ENCODE data around the gene PDE11A.

DNA sequence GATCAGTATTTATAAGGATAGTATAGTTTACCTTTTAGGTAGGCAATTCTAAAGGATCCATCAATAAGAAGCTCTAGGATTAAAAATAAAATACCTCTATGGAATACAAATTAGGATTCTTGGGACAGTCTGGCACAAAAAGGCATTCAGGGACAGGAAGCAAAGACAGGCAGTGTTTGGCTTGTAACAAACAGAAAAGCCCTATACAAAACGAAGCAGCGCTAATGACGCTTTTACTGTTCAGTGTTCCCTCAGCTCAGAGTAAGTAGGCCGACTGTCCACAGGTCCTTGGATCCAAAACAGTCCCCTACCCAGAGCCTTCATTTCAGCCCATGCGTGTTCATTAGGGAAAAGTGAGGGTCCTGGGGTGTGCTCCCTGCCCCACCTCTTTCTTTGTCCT is 443.7 kb downstream of the PDE11A start:
- TF ChIP-seq EZH2phosphoT487 (conservative IDR thresholded peaks at IDR 0.05; ENCODE audit: low read length) = no peak
- TF ChIP-seq, protein P1, sequence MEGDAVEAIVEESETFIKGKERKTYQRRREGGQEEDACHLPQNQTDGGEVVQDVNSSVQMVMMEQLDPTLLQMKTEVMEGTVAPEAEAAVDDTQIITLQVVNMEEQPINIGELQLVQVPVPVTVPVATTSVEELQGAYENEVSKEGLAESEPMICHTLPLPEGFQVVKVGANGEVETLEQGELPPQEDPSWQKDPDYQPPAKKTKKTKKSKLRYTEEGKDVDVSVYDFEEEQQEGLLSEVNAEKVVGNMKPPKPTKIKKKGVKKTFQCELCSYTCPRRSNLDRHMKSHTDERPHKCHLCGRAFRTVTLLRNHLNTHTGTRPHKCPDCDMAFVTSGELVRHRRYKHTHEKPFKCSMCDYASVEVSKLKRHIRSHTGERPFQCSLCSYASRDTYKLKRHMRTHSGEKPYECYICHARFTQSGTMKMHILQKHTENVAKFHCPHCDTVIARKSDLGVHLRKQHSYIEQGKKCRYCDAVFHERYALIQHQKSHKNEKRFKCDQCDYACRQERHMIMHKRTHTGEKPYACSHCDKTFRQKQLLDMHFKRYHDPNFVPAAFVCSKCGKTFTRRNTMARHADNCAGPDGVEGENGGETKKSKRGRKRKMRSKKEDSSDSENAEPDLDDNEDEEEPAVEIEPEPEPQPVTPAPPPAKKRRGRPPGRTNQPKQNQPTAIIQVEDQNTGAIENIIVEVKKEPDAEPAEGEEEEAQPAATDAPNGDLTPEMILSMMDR (IDR thresholded peaks at IDR 0.05; ENCODE audit: insufficient read depth, low read length, poor library complexity, severe bottlenecking) = no peak

Data from SU-DHL-6 (cell line).